GM21515 (cell line): ENCODE measurements around the gene DAW1.

Source experiments
- ATAC-seq: cut with Tn5 transposase; IDR thresholded peaks from one replicate; pipeline ENCODE4 v1.9.1; 2021; ENCODE audit not compliant: unreplicated experiment

Gene DAW1

DNA sequence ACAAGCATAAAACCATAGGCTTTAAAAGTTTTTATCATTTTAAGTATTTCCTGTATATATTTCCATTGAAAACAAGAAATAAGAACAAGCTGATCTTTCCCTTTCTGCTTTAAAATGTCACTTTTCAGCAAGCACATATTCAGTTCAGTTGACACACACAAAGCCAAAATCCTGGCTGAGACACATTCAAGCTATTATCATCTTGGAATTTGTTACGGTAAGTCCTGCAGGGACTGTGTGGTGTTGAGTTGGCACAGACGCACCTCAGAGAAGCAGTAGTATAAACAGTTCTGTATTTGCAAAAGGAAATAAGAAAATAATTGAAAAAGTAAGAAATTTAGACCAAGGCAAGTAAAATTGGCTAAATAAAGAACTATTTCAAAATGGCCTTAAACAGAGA lies 10.4 kb upstream of the DAW1 start:
- ATAC-seq, result no peak

GRCh38 chr2:227862227-227862740 lies 9.1 kb upstream of the DAW1 start:
- peak; percentile 46 for ATAC-seq

DNA sequence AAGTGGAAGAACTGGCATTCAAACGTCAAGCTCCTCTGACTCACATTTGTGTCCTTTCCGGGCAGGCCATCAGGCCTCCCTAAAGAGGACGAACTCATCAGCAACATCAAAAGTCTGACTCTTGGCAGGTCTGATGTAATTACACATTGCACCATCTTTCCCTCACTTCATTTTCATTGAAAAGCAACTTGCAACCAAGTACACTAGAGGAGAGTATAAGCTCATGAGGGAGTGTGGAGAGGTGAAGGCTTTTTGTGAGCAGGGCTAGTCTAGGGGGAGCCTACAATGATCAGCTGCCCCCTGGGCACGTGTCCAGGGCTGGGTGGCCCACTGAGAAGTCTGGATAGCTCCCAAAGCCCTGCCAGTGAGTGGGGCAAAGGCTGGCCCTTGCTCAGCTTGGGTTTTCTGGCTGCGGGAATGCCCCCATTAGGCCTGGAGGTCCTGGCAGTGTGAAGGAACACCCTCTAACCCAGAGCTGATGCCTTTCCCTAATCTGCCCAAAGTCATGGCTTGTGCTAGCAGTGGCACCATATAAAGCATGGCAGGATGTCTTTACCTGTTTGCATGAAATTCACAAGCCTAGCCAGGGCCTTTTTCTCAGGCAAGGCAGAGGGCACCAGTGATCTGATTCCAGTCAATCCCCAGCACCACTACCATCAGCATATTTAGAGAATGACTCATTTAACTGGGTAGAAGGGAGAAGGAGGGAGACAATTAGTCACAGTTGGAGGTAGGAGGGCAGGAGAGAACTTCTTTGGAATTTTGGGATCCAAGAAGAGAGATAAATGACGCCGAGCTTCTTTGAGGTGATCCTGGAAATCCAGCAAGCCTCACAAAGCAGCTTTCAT lies 8.5 kb upstream of the DAW1 start:
- no peak for ATAC-seq

GRCh38 chr2:227864161-227864756 lies 7.2 kb upstream of the DAW1 start:
- ATAC-seq, result no peak

- no peak for ATAC-seq
Measured at GRCh38 chr2:227865291-227865690, 6.1 kb upstream of the DAW1 start.

DNA sequence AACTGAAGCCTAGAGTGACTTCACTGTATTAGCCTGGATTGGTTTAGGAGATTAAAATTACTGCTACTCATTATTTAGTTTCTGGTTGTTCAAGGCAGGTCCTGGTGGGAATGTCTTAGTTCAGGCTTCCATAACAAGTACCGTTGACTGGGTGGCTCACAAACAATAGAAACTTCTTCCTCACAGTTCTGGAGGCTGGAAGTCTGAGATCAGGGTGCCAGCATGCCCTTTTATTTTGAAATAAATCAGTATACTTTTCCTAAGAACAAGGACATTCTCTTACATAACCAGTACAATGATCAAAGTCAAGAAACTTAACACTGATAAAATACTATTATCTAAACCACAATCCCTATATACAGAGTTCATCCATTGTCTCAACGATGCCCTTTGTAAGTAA lies 4.0 kb upstream of the DAW1 start:
- no peak for ATAC-seq

DNA sequence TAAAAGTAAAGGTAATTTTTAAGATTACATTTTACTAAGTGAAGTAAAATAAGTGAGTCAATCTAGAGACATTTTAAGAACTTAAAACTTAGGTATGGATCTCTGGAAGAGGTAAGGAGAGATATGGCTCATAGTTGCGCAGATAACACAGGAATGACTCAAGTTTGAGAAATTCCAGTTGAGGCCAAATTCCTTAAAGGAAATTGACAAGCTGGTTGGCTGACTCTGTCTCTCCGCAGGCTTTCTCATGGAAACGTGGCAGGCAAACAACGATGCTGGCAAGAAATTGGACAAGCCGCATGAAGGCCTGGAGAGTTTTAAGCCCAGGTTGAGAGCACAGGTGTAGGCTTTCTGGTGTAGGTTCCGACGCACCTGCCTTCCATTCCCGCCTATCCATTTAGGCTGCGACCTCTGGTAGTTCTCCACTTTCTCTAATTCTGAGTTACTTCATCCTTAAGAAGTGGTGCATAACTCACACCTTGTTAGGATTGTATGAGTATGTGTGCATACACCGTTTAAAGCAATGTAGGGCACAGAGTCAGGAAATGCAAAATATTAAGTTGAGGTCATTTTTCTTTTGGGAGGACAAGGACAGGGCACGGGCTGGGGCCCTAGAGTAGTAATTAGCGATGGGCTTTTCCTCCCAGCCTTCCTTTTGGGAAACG lies 589 bp upstream of the DAW1 start:
- no peak for ATAC-seq

DNA sequence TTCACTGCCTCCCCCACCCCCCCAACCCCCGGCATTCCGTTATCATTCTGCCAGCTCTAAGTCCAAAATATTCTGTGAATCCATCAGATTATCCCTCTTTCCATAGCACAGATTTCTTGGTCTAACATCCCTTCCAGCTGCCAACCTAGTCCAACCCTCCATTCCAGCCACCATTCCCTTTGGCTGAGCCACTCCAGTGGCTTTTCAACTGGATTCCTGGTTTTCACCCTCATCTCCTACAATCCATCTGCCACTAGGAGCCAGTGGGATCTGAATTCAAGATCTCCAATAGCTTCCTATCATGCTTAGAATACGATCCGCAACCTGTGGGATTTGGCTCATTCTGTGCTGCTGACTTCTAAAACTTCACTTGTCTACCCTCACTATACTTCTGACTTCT lies 1.2 kb downstream of the DAW1 start:
- ATAC-seq, result no peak

DNA sequence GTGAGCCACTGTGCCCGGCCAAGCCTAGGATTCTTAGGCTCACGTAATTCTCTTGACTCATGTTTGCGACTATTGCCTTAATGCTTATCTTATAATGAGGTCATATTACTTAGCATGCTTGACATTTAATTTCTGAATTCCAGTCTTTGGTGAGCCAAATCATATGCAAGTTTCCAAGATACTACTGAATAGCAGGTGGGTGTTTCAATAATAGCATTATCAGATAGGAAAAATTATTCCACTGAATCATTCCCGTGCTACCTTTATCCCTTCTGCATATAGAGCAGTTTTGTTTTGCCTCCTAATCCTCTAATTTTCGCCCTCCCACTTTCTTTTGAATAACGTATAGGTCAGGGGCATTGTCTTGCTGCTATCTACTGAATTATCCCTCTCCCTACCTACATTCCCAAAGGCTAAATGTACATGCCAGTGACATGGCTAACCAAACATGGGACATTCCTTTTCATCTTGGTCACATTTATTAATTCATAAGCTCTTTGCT lies 4.9 kb downstream of the DAW1 start:
- no peak for ATAC-seq

DNA sequence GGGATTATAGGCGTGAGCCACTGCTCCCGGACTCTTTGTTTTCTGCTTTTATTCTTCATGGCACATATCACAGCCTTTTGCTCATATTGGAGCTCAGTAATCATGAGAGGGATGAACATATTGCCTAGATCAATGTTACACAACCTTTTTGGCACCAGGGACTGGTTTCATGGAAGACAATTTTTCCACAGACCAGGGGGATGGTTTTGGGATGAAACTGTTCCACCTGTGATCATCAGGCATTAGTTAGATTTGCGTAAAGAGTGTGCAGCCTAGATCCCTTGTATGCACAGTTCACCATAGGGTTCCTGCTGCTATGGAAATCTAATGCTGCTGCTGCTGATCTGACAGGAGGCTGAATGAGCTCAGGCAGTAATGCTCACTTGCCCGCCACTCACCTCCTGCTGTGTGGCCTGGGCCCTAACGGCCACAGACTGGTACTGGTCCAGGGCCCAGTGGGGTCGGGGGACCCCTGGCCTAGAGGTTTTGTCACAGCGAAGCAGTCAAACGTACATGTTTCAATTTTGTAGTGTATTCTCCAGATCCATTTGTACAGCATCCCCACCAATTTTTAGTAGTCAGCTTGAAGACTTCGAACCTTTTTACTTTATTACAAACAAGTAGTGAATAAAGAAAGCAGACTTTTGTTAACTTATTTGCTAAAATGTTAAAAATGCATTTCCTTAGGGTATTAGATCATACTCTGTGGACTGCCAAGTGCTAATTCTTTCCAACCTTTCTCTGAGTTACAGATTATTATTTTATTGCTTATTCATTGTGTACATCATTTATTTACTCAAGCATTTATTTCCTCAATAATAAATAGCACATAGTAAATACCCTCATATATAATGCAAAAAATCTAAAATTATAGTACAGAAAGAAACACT lies 6.2 kb downstream of the DAW1 start:
- no peak for ATAC-seq

DNA sequence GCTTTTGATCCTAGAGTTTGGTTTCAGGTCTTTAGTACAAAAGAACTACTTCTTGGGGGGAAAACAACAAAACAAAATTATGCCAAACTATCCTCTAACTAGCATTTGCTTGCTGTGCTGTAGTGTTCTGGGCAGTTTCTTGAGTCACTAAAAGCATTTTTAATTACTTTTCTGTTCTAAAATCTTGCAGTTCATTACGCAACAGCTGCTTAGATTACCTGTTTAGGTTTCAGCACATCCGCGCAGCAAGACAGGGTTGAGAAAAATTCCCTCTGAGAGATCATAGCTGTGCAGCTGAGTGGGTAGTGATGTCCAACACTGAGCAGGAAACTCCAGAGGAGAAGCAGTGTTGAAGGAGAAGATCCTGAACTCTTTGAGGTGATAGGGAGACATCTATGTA lies 9.0 kb downstream of the DAW1 start:
- ATAC-seq, result no peak

DNA sequence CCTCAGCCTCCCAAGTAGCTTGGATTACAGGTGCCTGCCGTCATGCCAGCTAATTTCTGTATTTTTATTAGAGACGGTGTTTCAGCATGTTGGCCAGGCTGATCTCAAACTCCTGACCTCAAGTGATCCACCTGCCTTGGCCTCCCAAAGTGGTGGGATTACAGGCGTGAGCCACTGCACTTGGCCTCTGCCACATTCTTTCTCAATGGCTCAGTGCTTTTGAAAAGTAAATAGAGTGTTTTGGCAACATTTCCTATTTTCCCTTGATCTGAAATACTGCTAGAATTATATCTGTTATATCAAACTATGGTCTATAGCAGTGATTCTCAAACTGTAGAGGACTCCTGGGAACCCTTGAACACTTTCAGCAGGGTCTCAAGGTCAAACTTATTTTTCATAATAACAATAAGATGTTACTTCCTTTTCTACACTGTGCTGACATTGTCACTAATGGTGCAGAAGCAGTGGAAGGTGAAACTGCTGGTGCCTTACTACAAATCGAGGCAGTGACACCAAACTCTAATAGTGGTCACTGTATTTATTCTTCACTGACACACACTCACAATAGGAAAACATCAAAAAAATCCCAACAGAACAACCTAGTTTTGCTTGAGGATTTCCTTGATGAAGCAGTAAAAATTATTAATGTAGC lies 10.6 kb downstream of the DAW1 start:
- ATAC-seq, result no peak

DNA sequence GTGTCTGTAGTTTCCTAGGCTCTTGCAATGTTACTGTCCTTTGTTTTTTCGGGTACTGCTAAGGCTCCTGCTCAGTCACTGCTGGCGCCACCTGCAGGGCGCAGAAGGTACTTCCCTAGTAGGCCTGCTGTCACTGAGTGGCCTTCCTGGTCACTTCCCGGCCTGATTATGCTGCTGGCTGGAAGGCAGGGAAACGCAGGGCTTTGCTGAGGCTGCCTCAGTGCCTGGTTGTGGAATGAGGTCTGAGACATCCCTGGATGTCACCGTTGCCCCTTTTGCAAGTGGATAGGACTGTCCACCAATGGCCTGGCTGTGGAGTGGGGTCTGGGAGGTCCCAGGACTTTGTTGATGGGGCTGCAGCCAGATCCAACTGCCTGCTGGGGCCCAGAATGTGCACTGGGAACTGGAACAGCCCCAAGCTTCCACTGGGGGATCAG lies 13.1 kb downstream of the DAW1 start:
- ATAC-seq, result peak; percentile 92

DNA sequence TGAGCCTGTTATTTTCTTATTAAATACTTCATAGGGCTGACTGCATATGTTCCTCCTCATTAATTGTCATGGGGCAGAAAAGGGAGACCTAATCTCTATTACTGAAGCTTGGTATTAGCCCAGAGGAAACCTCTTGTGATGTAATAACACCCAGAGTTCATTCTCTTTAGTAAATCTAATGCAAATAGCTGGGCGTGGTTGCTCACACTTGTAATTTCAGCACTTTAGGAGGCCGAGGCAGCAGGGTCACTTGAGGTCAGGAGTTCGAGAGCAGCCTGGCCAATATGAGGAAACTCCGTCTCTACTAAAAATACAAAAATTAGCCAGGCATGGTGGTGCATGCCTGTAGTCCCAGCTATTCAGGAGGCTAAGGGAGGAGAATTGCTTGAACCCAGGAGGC lies 14.7 kb downstream of the DAW1 start:
- no peak for ATAC-seq

GRCh38 chr2:227888289-227888688 lies 16.9 kb downstream of the DAW1 start:
- no peak for ATAC-seq

- ATAC-seq, result no peak
Measured at GRCh38 chr2:227889336-227889735, 17.9 kb downstream of the DAW1 start.

- ATAC-seq, result peak; percentile 86
Measured at GRCh38 chr2:227890495-227891079, 19.2 kb downstream of the DAW1 start.

DNA sequence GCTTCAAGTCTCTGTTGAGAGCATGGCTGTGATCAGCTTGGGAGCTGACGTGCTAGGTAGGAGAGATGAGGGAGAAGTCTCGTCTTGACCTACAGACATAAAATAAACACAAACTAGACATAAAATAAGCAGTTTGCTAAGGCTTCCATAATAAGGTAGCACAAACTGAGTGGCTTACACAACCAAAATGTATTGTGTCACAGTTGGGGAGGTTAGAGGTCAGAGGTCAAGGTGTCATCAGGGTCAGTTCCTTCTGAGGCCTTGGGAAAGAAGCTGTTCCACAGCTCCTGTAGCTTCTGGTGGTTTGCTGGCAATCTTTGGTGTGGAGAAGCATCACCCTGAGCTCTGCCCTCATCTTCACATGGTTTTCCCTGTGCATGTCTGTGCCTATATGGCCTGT lies 20.2 kb downstream of the DAW1 start:
- ATAC-seq, result no peak

GRCh38 chr2:227903381-227903780 lies 31.9 kb downstream of the DAW1 start:
- no peak for ATAC-seq

GRCh38 chr2:227906991-227907390 lies 35.6 kb downstream of the DAW1 start:
- no peak for ATAC-seq
